ENCODE measurements around the gene CENPN.
A peak's percentile ranks its signal among the peaks of the same experiment; 100 is the strongest.

The CENPN gene

GRCh38 chr16:81004646-81005353 is 2.2 kb upstream of the CENPN start:
- Histone ChIP-seq H3K9me2 (ENCODE audit: low read depth, low read length) (no peaks in the 10 kb centered on the region), H3K79me2 (ENCODE audit: insufficient read depth, low read length) (peaks cover 65% of the 10 kb centered on the region), H3K27ac (ENCODE audit: low read depth, low read length, poor library complexity, severe bottlenecking) (peak overlapping the region; percentile 47), H3K9me3 (ENCODE audit: low read length) (no peaks in the 10 kb centered on the region), H3K4me1 (ENCODE audit: insufficient read depth, low read length, severe bottlenecking) (peaks cover 30% of the 10 kb centered on the region), H3K36me3 (ENCODE audit: insufficient read depth, low read length) (peaks cover 4% of the 10 kb centered on the region; the same call in 1 of the 2 replicates), H3K4me2 (ENCODE audit: low read length) (peak overlapping the region; percentile 63), H3F3A (ENCODE audit: insufficient read depth, low read length) (no peaks in the 10 kb centered on the region), H4K20me1 (ENCODE audit: insufficient read depth, low read length) (no peaks in the 10 kb centered on the region), H2AFZ (ENCODE audit: low read length) (no peak overlapping the region), H3K27me3 (ENCODE audit: insufficient read depth, low read length) (no peaks in the 10 kb centered on the region), H3K4me3 (ENCODE audit: low read depth, low read length, poor library complexity, severe bottlenecking) (peak overlapping the region; percentile 69), H3K9ac (ENCODE audit: low read length) (0 out of 2 replicates have a peak overlapping the region, but pooled peaks have one; percentile 18)
- TF ChIP-seq EZH2 (IDR thresholded peaks at IDR 0.05; ENCODE audit: borderline replicate concordance, low read length) (no peak), CTCF (IDR thresholded peaks at IDR 0.05; ENCODE audit: low read length) (peak; percentile 63)

GRCh38 chr16:81005610-81006161 is 1.3 kb upstream of the CENPN start:
- H4K20me1 ChIP-seq (ENCODE audit: insufficient read depth, low read length) = no peaks in the 10 kb centered on the region
- H3K9me2 ChIP-seq (ENCODE audit: low read depth, low read length) = no peaks in the 10 kb centered on the region
- no peaks in the 10 kb centered on the region for H3F3A ChIP-seq (ENCODE audit: insufficient read depth, low read length)
- H3K36me3 ChIP-seq (ENCODE audit: insufficient read depth, low read length) = peaks cover 4% of the 10 kb centered on the region; the same call in 1 of the 2 replicates
- TF ChIP-seq EZH2 (IDR thresholded peaks at IDR 0.05; ENCODE audit: borderline replicate concordance, low read length) (no peak), CTCF (IDR thresholded peaks at IDR 0.05; ENCODE audit: low read length) (no peak)
- H3K4me2 ChIP-seq (ENCODE audit: low read length) = peak overlapping the region; percentile 97
- peaks cover 59% of the 10 kb centered on the region for H3K79me2 ChIP-seq (ENCODE audit: insufficient read depth, low read length)
- no peak overlapping the region for H2AFZ ChIP-seq (ENCODE audit: low read length)
- no peak overlapping the region for H3K27ac ChIP-seq (ENCODE audit: low read depth, low read length, poor library complexity, severe bottlenecking)
- H3K9ac ChIP-seq (ENCODE audit: low read length) = peak overlapping the region; percentile 72
- H3K9me3 ChIP-seq (ENCODE audit: low read length) = no peaks in the 10 kb centered on the region
- peaks cover 30% of the 10 kb centered on the region for H3K4me1 ChIP-seq (ENCODE audit: insufficient read depth, low read length, severe bottlenecking)
- no peaks in the 10 kb centered on the region for H3K27me3 ChIP-seq (ENCODE audit: insufficient read depth, low read length)
- H3K4me3 ChIP-seq (ENCODE audit: low read depth, low read length, poor library complexity, severe bottlenecking) = peak overlapping the region; percentile 69

GRCh38 chr16:81006211-81006812 is 702 bp upstream of the CENPN start:
- no peaks in the 10 kb centered on the region for H3K9me2 ChIP-seq (ENCODE audit: low read depth, low read length)
- peaks cover 53% of the 10 kb centered on the region for H3K79me2 ChIP-seq (ENCODE audit: insufficient read depth, low read length)
- H3K4me2 ChIP-seq (ENCODE audit: low read length) = peak overlapping the region; percentile 97
- no peak overlapping the region for H2AFZ ChIP-seq (ENCODE audit: low read length)
- no peaks in the 10 kb centered on the region for H3K9me3 ChIP-seq (ENCODE audit: low read length)
- H3K27ac ChIP-seq (ENCODE audit: low read depth, low read length, poor library complexity, severe bottlenecking) = peak overlapping the region; percentile 87
- no peak for TF ChIP-seq CTCF (IDR thresholded peaks at IDR 0.05; ENCODE audit: low read length)
- no peak for TF ChIP-seq EZH2 (IDR thresholded peaks at IDR 0.05; ENCODE audit: borderline replicate concordance, low read length)
- peak overlapping the region; percentile 72 for H3K9ac ChIP-seq (ENCODE audit: low read length)
- peaks cover 30% of the 10 kb centered on the region for H3K4me1 ChIP-seq (ENCODE audit: insufficient read depth, low read length, severe bottlenecking)
- no peaks in the 10 kb centered on the region for H4K20me1 ChIP-seq (ENCODE audit: insufficient read depth, low read length)
- peaks cover 9% of the 10 kb centered on the region; the same call in 1 of the 2 replicates for H3K36me3 ChIP-seq (ENCODE audit: insufficient read depth, low read length)
- H3K4me3 ChIP-seq (ENCODE audit: low read depth, low read length, poor library complexity, severe bottlenecking) = peak overlapping the region; percentile 69
- no peaks in the 10 kb centered on the region for H3K27me3 ChIP-seq (ENCODE audit: insufficient read depth, low read length)
- no peaks in the 10 kb centered on the region for H3F3A ChIP-seq (ENCODE audit: insufficient read depth, low read length)
